ENCODE measurements around the gene IFT172. TPM values are rescaled to one million over a fixed set of nuclear protein-coding genes. Genes with fewer than 3 reads are reported as not detected.

The IFT172 gene
- total and polyA plus RNA-seq, 9 donors: 23.9 to 52.1 (median 42.2) TPM

DNA sequence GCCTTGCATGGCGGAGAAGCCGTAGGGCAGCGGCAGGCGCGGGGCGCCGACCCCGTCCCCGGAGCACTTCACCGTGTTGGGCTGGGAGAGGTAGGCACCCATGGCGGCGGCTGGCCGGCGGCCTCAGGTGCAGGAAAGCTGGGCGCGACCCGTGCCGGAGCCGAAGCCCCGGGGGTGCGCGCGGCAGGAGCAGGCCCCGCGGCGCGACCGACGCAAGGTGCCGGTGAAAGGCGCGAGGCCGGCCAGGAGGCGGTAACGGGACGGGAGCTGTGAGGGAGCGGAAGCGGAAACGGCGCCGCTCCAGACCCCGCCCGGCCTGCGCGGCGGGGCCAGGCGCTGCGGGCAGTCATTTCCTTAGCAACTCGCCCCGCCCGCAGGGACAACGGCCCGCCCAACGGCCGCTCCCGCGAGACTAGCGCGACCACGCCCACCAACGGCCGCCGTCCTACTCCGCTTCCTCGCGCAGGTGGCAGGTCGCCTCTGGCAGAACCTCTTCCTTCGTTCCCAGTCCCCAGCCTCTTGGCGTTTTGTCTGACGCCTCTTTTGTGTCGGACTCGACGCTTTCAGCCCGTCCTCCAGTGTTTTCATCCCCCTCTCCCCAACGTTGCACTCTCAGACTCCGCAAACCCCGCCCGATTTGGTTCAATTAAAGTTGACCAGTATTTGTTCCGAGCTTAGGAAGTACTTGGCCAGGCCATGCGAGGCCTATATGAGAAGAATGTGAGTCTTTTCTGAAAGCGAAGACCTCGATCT lies 80.0 kb downstream of the IFT172 start, which contains the start of gene PPM1G:
Gene PPM1G (minus strand): TSS at position 271 of the 753 bp plus-strand sequence. CDS start 169 bp downstream, at position 102.
- DNase-seq: peak; percentile 93 to 97 (median 95)
- H3K36me3 ChIP-seq: no peaks in the 10 kb centered on the region
- H3K27me3 ChIP-seq: no peaks in the 10 kb centered on the region
- H3K9me3 ChIP-seq: no peaks in the 10 kb centered on the region
- H3K4me3 ChIP-seq: peak within 1 kb of the TSS; percentile 87
- intact Hi-C loops (cut with DNase I): no loop called here
- WGBS, 3 donors: 1% methylated on average over 41 to 82 of the region's 82 CpGs
- H3K27ac ChIP-seq: peak within 1 kb of the TSS in 1 of 2 donors; percentile 64
- TF ChIP-seq EP300 (IDR thresholded peaks at IDR 0.05) (no peak), POLR2A (IDR thresholded peaks at IDR 0.05) (peak; percentile 34)
- TF ChIP-seq, protein P1, sequence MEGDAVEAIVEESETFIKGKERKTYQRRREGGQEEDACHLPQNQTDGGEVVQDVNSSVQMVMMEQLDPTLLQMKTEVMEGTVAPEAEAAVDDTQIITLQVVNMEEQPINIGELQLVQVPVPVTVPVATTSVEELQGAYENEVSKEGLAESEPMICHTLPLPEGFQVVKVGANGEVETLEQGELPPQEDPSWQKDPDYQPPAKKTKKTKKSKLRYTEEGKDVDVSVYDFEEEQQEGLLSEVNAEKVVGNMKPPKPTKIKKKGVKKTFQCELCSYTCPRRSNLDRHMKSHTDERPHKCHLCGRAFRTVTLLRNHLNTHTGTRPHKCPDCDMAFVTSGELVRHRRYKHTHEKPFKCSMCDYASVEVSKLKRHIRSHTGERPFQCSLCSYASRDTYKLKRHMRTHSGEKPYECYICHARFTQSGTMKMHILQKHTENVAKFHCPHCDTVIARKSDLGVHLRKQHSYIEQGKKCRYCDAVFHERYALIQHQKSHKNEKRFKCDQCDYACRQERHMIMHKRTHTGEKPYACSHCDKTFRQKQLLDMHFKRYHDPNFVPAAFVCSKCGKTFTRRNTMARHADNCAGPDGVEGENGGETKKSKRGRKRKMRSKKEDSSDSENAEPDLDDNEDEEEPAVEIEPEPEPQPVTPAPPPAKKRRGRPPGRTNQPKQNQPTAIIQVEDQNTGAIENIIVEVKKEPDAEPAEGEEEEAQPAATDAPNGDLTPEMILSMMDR (IDR thresholded peaks at IDR 0.05): no peak
- H3K4me1 ChIP-seq (ENCODE audit: insufficient read depth): peaks cover 5% of the 10 kb centered on the region

DNA sequence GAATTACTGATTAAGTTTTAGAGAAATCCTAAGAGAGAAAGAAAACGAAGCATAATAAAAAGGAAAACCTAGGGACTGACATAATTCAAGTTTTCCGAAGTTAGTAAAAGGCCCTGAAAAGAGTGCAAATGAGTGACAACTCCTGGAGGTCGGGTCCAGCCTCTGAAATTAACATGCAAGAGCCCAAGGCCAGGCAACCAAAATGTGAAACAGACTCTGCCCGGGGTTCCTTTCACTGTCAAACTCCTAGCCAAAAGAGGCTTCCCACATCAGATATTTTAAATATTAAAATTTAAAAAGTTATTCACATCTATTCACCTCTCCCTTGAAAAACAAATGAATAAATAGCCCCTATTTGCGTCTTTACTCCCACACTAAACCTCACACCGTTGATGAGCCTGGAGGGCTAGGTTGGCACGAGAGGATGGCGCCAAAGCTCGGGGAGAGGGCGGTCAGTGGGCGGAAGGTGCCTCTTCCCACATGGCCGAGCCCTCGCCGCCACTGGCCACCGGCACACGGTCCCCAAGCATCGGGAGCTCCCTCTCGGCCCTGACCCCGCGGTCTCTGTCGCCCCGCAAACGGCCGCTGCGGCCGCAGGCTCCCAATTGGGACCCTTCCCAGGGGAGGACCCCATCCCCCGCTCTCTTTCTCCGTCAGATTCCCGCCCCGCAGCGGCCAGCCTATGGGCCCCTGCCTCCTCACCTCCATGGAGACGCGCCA lies 80.8 kb downstream of the IFT172 start:
- no peak for DNase-seq
- TF ChIP-seq, protein P1 (IDR thresholded peaks at IDR 0.05): no peak
- TF ChIP-seq POLR2A (IDR thresholded peaks at IDR 0.05): no peak
- TF ChIP-seq EP300 (IDR thresholded peaks at IDR 0.05): no peak
- Histone ChIP-seq H3K27ac (peak overlapping the region in 1 of 2 donors; percentile 64), H3K4me3 (peak overlapping the region; percentile 87), H3K27me3 (no peaks in the 10 kb centered on the region), H3K36me3 (no peaks in the 10 kb centered on the region), H3K9me3 (no peaks in the 10 kb centered on the region), H3K4me1 (ENCODE audit: insufficient read depth) (peaks cover 5% of the 10 kb centered on the region)
- WGBS, 3 donors: 0 to 1% (median 1%) methylated on average over 33 of the region's 33 CpGs
- intact Hi-C loops (cut with DNase I): no loop called here

DNA sequence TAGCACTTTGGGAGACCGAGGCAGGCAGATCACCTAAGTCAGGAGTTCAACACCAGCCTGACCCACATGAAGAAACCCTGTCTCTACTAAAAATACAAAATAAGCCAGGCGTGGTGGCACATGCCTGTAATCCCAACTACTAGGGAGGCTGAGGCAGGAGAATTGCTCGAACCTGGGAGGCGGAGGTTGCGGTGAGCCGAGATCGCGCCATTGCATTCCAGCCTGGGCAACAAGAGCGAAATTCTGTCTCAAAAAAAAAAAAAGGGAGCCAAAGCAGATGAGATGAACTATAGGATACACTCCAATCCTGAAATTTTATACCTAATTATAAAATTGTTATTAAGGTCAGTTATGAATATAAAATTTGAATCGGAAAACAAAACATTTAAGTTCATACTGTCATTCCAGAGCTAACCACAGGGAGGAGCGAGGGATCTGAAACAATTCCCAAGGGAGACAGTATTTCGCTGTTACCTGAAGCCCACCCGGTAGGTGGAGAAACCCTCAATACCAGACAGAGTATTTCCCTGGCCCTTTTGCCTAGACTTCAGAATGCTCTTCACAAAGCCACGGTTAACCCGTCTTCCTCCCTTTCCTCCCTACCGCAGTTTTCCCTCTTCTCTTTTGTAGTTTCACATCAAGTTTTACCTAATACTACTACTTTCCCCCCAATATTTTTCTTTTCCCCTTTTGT lies 81.6 kb downstream of the IFT172 start:
- no peaks in the 10 kb centered on the region for H3K27me3 ChIP-seq
- peaks cover 5% of the 10 kb centered on the region for H3K4me1 ChIP-seq (ENCODE audit: insufficient read depth)
- peak overlapping the region; percentile 87 for H3K4me3 ChIP-seq
- DNase-seq: no peak
- no peak overlapping the region for H3K27ac ChIP-seq
- intact Hi-C loops (cut with DNase I): no loop called here
- 47 to 49% (median 48%) methylated on average over 16 of the region's 16 CpGs for WGBS, 3 donors
- no peaks in the 10 kb centered on the region for H3K36me3 ChIP-seq
- TF ChIP-seq EP300 (IDR thresholded peaks at IDR 0.05) (no peak), POLR2A (IDR thresholded peaks at IDR 0.05) (no peak)
- TF ChIP-seq, protein P1 (IDR thresholded peaks at IDR 0.05): no peak
- H3K9me3 ChIP-seq: no peaks in the 10 kb centered on the region

DNA sequence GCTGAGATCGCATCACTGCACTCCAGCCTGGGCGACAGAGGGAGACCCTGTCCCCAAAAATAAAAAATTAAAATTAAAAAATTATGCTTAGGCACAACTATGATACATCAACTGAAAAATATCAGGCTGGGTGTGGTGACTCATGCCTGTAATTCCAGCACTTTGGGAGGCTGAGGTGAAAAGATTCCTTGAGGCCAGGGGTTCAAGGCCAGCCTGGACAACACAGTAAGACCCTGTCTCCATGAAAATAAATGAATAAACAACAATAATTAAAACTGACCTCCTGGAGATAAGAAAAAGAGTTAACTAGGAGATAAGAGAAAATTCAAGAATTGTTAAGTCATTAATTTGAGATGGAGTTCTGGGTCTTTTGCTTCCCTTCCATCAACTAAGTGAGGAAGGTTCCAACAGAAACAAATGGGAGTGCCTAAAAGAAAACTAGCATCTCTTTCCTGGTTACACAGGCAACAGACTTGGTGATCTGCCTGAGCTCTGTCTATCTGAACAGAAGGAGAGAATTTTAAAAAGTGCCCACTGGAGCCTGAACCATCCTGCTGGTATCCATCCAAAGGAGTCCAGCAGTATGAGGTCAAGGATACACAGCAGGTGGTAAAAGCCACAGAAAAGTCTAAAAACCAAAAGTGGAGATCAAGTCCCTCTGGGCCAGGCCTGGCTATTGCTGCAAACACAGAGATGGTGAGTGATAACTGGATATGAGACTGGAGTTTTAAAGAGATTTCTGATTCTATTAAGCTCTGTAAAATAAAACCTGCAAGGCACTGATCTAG lies 89.0 kb downstream of the IFT172 start:
- no peak overlapping the region for H3K4me3 ChIP-seq
- no peaks in the 10 kb centered on the region for H3K27me3 ChIP-seq
- H3K36me3 ChIP-seq: no peaks in the 10 kb centered on the region
- intact Hi-C loops (cut with DNase I): no loop called here
- no peak overlapping the region for H3K27ac ChIP-seq
- TF ChIP-seq, protein P1 (IDR thresholded peaks at IDR 0.05): no peak
- no peak for TF ChIP-seq POLR2A (IDR thresholded peaks at IDR 0.05)
- no peak for TF ChIP-seq EP300 (IDR thresholded peaks at IDR 0.05)
- 91 to 96% (median 94%) methylated on average over 2 of the region's 2 CpGs for WGBS, 3 donors
- no peak for DNase-seq
- no peaks in the 10 kb centered on the region for H3K4me1 ChIP-seq (ENCODE audit: insufficient read depth)
- H3K9me3 ChIP-seq: no peaks in the 10 kb centered on the region

Data from ovary (tissue), 9 donors.